Panc1 (cell line): ENCODE measurements around the gene CCND1. TPM values are rescaled to one million over a fixed set of nuclear protein-coding genes. Genes with fewer than 3 reads are reported as not detected.

Experiments
- ATAC-seq: fragments of 200-7000 bp; cut with Tn5 transposase; 2 replicates; pipeline ENCODE4 v1.9.1; 2020; ENCODE audit warnings: mild to moderate bottlenecking, moderate library complexity
- BruUV-seq: library from RNA; stranded (reverse); fragments of 400-500 nt; replicated peaks from 2 replicates; lab custom pipeline; 2021; lab: Mats Ljungman, UMichigan
- CTCF ChIA-PET: fragments of 300-600 bp; sonication (Branson Sonifier 250); formaldehyde crosslinking; loops from one replicate; lab custom pipeline; 2022; ENCODE audit warnings: antibody characterized with exemption; lab: Charles Lee
- POLR2A ChIA-PET: fragments of 300-600 bp; sonication (Branson Sonifier 250); formaldehyde crosslinking; loops from one replicate; lab custom pipeline; 2022; ENCODE audit warnings: antibody characterized with exemption; lab: Charles Lee
- DNase-seq: peaks from one replicate; pipeline ENCODE4 v3.0.0-alpha.2; 2010; ENCODE audit warnings: low read depth, low spot score
- H3K27ac ChIP-seq: 2 replicates; pipeline ENCODE4 v1.5.1; 2011; ENCODE audit warnings: mild to moderate bottlenecking, low read length, inconsistent platforms
- H3K27me3 ChIP-seq: fragments of 200-500 bp; sonication (Bioruptor generic); 2 replicates; pipeline ENCODE4 v1.6.0; 2014; ENCODE audit warnings: low read length, inconsistent platforms; ENCODE audit not compliant: control insufficient read depth, insufficient read depth
- H3K36me3 ChIP-seq: fragments of 200-500 bp; sonication (Bioruptor generic); 2 replicates; pipeline ENCODE4 v1.5.1; 2014; ENCODE audit warnings: inconsistent platforms, mild to moderate bottlenecking, low read length, moderate library complexity; ENCODE audit not compliant: control insufficient read depth, insufficient read depth
- H3K4me1 ChIP-seq: 2 replicates; pipeline ENCODE4 v1.5.1; 2011; ENCODE audit warnings: inconsistent platforms, mild to moderate bottlenecking, low read length, moderate library complexity; ENCODE audit not compliant: control insufficient read depth, insufficient read depth
- H3K4me3 ChIP-seq, 2 experiments: 2 replicates each; pipeline ENCODE4 v1.5.1; 2011 to 2012; ENCODE audit warnings: low read depth in 2 of 2, low read length in 2 of 2, mild to moderate bottlenecking in 2 of 2, inconsistent platforms in 1 of 2, moderate library complexity in 1 of 2
- H3K9me3 ChIP-seq: fragments of 200-500 bp; sonication (Bioruptor generic); 2 replicates; pipeline ENCODE4 v1.5.1; 2014; ENCODE audit warnings: low read depth, mild to moderate bottlenecking, inconsistent platforms, low read length, moderate library complexity; ENCODE audit not compliant: control insufficient read depth, insufficient read depth
- CTCF ChIP-seq: fragments of 450-650 bp; IDR thresholded peaks from 2 replicates; pipeline ENCODE4 v1.5.1; 2017; ENCODE audit warnings: mild to moderate bottlenecking
- POLR2AphosphoS5 ChIP-seq: IDR thresholded peaks from 2 replicates; pipeline ENCODE4 v1.6.1; 2012; ENCODE audit warnings: mild to moderate bottlenecking, low read depth, low read length, moderate library complexity
- REST ChIP-seq, 2 experiments: IDR thresholded peaks; 2 replicates each; pipeline ENCODE4 v1.6.1; 2011 to 2012; ENCODE audit warnings: low read depth in 2 of 2, control low read depth in 1 of 2, low read length in 1 of 2, mild to moderate bottlenecking in 1 of 2, moderate library complexity in 1 of 2; ENCODE audit not compliant: insufficient read depth in 1 of 2
- SIN3A ChIP-seq: IDR thresholded peaks from 2 replicates; pipeline ENCODE4 v1.6.1; 2012; ENCODE audit warnings: low read depth, mild to moderate bottlenecking, low read length, moderate library complexity, borderline replicate concordance; ENCODE audit not compliant: insufficient read depth
- TCF7L2 ChIP-seq: IDR thresholded peaks from 2 replicates; pipeline ENCODE4 v1.6.1; 2011; ENCODE audit warnings: mild to moderate bottlenecking, low read depth, low read length, inconsistent platforms
- in situ Hi-C: cut with HindIII; loops from 2 replicates; pipeline ENCODE4 v1.10.0; 2016; ENCODE audit warnings: low sequenced_read_pairs, low pct_unique_long_range_greater_than_20kb
- intact Hi-C: fragments of 100-400 bp; cut with micrococcal nuclease; formaldehyde crosslinking; loops from one replicate; pipeline ENCODE4 v1.10.0; 2022; ENCODE audit not compliant: unreplicated experiment
- total RNA-seq: library from RNA; stranded (reverse); gene quantifications from one replicate; pipeline ENCODE4 v1.2.1, GENCODE V29; 2021; ENCODE audit not compliant: unreplicated experiment

The CCND1 gene
- total RNA-seq, 1 experiment from 2014 or later: 259 TPM

DNA sequence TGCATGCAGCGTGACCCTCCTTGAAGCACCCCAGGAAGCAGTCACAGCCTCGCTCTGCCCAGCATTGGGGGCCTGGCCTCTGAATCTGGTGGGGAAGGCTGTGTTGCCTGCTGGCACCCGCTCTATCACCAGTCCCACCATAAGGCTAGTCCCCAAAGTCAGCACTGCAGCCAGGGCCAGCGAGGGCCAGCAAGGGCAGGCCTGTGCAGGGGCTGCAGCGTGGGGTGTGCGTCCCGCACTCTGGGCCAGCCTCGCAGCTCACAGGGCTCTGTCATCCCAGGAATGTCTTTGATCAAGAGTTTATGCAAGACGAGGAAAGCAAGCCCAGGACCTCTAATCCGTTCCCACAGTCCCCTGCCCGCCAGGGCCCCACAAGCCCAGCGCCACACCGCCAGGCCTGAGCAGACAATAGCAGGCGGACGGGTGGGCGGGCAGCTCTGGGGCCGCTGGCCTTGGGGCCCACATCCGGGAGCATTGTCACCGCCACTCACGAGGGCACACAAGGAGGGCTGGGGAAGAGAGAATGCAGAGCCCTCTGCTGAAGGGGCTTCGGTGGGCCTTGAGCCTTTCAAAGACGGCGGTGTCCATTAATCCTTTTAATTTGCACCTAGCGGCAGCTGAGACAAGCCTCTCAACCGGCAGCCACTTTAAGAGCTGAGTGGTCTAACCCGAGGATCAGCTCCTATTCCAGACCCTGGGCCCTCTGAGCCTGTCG lies 17.1 kb downstream of the CCND1 start:
- POLR2A ChIA-PET: no interaction called here

More for the DNA sequence above, 17.1 kb downstream of the CCND1 start:
- intact Hi-C loops: no loop called here
- no peaks in the 10 kb centered on the region for H3K27me3 ChIP-seq
- H3K4me3 ChIP-seq: no peak overlapping the region
- CTCF ChIA-PET: interaction anchor here (0.8 kb wide), 1 partner anchor 12 kb away, joined by 3 read pairs; no protein-coding TSS in a partner anchor
- peaks cover 3% of the 10 kb centered on the region; the same call in 1 of the 2 replicates for H3K36me3 ChIP-seq
- in situ Hi-C loops: no loop called here
- no TSS peak for BruUV-seq
- TF ChIP-seq REST (IDR thresholded peaks at IDR 0.05; ENCODE audit: insufficient read depth in 1 of 2, low read depth in 2 of 2, low read length in 1 of 2): no peak
- TF ChIP-seq POLR2AphosphoS5: no peak
- TF ChIP-seq SIN3A: no peak
- TF ChIP-seq TCF7L2: no peak
- no peak for TF ChIP-seq CTCF
- no peak for ATAC-seq
- H3K4me1 ChIP-seq: peaks cover 25% of the 10 kb centered on the region
- DNase-seq: no peak
- no peaks in the 10 kb centered on the region for H3K9me3 ChIP-seq
- H3K27ac ChIP-seq: no peak overlapping the region
